GM04503 (cell line): ENCODE data around the gene P3H2.

Experiments used
- DNase-seq: peaks from one replicate; pipeline ENCODE4 v3.0.0-alpha.2; 2012; ENCODE audit warnings: low read depth

P3H2 gene

DNA sequence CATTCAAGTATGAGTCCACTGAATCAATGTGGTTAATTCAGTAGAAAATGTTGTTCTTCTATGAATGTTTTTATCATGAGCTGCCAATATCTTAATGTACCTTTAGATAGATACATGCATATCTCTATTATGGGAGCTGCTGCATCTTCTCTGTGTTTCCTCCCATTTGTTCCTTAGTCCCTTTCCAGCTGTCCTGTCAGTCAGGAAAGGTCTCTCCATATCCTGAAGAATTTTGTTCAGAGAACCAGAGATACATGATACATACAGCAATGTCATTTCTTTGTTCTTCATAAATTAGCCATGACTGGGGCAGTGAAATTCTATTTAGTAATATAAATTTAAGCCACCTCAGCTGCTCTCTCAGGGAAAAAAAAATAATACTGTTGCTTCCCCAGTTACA is 103.7 kb downstream of the P3H2 start:
- DNase-seq = no peak

DNA sequence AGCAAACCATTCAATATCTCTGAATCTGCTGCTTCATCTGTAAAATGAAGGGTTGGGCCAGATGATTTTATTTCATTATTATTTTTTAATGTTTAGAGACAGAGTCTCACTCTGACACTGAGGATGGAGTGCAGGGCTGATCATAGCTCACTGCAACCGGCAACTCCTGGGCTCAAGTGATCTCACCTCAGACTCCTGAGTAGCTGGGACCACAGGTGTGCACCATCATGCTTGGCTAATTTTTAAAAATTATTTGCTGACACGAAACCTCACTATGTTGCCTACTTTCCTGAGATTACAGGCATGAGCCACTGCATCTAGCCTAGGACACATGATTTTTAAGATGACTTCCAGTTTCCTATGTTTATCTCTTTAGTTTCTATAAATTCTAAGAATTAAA is 105.8 kb downstream of the P3H2 start:
- DNase-seq = no peak

DNA sequence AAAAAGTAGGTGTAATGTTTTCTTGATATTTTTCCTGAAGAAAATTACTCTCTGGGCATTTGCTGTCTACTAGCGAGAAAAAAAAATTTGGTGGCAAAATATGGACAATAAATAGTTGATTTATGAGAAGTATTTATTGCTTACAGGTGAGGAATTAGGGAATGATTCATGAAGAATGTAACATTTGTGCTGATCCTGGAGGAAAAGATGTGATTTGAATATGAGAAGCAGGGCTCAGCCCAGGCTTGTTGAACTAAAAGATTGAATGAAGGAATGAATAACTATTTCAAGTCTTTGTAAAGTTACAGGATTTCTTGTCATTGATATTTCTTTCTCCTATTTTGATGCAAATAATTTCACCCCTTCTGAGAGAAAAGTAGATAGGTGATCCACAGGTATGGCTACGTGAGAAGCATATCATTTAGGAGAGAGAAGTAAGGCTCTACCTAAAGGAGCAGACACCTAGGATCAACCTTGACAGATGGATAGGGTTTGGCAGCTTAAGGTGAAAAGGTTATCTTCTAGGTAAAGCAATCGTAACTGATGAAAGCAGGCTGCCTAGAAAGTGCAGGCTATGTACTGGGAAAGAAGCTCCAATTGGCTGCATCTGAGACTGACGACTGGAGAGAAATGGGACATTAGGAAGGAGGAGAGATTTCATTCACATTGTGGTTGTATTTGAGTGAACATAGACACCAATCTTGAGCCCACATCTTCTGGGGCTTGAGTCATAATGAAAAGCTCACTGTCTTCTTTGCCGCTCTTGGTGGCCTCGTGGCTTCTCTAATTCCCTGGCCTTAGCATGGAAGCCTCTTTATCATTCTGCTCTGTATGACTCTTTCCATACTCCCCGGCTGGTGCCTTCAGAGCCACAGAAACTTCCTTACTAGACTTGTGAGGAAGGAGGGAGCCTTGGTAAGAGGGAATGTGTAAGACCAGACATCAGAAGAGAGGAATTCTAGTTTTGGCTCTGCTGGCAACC is 106.5 kb downstream of the P3H2 start:
- DNase-seq = no peak

DNA sequence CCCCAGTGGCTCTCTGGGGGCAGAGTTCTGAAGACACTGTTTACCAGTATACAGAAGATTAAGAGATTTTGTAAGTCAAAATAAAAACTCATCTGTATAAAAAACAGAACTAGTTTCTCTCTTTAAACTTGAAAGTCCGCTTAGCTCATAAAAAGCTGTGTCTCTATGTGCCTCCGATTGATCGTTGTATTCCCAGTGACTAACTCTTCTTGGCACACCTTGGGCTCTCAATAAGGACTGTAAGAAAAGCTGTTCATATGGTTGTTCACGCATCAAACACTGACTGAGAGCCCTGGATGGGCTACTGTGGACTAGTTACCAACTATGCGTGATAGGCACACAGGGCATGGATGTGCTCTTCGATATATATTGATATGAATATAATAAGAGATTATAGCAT is 107.9 kb downstream of the P3H2 start:
- no peak for DNase-seq

DNA sequence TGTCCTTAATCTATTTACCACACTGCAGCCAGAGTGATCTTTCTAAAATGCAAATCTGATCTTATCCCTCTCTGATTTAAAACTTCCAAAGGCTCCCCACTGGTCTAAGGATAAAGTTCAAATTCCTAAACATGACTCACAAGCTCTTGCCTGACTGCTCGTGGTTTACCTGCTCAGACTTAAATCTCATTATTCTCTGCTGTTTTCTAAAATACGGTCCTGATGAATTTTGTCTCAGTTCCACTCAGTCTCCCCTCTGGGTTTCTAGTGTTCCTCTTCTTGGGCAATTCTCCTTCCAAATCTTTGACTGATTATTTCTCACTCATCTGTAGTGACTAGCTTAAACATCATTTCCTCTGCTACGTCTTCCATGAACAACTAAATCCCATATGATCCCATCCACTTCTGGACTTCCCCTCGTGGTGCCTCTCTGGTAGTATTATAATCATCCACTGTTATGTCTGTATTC is 108.3 kb downstream of the P3H2 start:
- no peak for DNase-seq

DNA sequence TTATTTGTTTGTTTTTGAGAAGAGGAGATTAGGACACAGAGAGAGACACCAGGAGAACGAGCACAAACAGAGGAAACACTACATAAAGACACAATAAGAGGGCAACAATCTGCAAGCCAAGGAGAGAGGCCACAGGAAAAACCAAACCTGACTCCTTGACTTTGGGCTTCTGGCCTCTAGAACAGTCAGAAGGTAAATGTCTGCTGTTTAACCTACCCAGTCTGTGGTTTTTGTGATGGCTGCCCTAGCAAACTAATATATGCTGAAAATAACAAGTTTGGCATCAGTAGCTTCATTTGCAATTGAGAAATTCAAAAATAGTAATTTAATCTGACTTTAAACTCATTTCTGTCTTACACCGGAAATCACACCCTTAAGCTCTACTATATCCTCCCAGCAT is 110.2 kb downstream of the P3H2 start:
- no peak for DNase-seq

DNA sequence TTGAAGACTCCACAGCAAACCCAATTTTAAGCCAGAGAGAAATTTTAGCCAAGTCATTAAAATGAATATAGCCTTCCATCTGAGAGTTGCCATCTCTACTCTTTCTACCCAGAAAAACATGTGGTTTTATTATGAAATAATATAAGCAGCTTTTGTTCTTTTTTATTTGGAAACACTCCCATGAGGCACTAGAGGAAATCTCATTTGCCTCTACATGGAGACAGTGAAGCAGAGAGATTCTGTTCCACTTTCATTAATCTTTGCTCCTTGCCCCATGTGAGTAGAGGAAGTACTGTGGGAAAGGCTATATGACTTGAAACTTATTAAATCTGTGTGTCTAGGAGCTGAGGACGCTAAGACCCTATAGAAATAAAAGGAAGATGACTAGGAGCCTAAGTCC is 111.1 kb downstream of the P3H2 start:
- no peak for DNase-seq

DNA sequence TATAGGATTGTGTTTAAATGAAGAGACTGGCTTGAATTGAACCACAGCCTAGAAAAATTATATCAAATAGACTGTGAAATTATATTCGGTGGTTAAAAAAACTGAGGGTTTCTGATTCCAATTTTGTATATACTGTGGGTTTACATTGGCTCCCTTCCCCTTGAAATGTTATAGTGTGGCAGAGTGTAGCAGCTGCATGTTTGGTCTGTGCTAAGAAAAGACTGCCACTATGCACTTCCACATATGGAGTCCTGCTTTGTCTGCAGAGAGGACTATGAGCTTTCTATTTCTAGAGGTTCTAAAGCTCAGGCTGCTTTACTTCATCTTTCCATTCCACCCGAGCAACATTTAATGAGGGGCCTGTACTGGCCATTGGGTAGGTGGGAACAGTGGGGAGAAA is 112.3 kb downstream of the P3H2 start:
- DNase-seq = no peak

DNA sequence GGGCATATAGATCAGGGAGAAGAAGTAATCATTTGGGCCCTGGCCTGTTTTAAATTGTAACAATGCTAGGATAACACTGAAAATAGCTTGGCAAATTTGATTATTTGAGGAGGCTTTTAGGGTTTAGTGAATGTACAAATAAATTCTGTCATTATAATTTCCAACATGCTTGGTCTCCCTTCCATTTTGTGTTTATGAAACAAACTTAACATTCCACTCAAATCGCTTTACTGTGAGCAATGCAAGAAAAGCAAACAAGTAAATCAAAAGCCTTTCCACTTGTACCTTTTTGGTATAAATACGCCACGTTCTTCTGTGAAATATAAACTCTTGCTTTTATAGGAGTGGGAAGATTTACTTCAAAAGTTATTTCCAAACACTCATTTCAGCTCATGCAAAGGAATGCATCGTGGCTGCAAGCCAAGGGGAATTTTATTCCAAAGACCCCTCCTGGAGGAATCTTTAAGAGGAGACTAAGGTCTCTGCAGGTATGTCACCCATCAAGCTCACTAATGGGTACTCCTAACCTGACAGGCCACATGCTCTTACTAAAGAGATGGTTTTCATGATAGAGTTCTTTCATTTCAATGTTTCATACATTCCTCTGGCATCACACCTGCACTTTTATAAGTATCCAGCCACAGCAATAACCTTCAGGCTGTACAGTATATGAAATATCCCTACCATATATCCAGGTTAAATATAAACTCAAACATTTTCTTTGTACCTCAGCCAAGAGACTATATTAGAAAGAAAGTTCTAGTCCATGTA is 115.2 kb downstream of the P3H2 start:
- DNase-seq = no peak

DNA sequence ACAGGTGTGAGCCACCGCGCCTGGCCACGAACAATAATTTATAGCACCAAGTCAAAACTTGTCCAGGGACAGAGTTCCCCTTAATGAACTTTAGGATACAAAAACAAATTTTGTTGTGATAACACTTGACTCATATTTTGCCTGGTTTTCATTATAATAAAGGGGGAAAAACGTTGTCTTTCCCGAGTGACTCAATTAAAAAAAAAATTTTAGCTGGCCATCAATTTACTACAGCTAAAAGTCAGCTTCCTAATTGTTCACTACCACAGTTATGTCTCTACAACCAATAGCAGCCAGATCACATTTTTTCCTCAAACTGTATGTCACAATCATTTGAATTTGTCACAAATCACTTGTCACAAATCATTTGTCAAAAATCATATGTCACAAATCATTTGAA is 116.0 kb downstream of the P3H2 start:
- DNase-seq = no peak

DNA sequence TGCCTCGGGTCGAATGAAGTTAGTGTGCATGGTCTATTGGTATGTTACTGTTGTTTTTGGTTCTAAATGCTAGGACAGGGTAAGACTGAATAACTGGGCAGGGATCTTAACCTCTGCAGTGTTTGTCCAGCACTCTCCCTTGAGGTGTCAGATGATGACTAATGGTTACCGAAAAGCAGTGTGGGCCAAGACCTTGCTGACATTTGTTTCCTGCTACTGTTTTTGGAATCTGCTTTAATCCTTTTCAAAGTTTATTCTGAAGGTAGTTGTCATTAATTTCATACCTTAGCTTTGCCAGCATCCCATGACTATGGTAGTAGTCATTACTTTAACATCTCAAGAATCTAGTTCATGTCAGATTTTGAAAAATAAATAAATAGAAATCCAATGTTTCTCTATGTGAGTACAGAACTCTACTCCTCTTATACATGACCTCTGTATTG is 117.0 kb downstream of the P3H2 start:
- DNase-seq = peak; percentile 61

DNA sequence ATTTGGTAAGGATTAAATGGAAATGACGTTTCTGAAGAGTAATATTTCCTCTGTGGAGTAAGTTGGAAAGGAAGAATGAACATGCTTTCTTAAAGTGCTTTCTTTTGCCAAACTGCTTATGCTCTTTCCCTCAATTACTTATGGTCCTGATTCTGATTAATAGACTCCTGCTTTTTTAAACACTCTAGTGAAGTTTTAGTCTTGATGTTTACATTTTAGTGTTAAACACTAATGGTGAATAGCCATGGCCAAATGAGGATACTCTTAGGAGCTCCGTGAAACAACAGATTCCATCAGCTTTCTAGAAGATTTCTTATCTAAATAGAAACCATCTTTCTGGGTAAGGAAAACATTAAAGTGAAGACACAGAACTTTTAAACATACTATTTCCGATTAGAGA is 117.6 kb downstream of the P3H2 start:
- no peak for DNase-seq

DNA sequence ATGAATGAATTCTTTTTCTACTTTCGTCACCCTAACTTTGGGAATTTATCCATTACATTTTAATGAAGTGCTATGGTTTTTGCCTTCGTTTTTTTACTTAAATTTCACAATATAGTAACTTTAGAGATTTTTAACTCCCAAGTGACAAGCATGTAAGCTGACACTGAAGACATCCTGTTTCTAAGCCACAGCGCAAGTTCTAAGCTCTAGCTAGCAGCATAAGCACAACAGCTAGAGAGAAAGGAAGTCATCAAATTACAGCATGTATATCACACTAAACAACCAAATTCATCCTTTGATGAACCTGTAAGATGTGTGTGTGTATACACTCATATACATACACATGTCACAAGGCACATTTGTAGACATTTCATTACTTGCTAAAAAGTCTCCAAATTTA is 119.3 kb downstream of the P3H2 start:
- no peak for DNase-seq

DNA sequence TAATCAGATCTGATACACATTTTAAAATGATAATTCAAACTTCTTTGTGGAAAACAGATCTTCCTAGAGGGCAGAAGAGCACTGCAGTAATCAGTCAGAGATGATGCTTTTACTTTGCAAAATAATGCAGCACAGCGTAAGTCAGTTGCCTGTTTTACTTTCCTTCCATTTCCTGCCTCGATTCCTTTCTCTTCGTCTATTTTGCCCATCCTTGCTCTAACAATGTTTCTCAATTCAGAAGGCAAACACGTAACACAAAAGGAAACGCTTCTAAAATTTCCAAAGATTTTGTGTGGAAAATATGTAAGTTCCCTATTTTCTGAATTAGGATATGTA is 119.9 kb downstream of the P3H2 start:
- DNase-seq = no peak

DNA sequence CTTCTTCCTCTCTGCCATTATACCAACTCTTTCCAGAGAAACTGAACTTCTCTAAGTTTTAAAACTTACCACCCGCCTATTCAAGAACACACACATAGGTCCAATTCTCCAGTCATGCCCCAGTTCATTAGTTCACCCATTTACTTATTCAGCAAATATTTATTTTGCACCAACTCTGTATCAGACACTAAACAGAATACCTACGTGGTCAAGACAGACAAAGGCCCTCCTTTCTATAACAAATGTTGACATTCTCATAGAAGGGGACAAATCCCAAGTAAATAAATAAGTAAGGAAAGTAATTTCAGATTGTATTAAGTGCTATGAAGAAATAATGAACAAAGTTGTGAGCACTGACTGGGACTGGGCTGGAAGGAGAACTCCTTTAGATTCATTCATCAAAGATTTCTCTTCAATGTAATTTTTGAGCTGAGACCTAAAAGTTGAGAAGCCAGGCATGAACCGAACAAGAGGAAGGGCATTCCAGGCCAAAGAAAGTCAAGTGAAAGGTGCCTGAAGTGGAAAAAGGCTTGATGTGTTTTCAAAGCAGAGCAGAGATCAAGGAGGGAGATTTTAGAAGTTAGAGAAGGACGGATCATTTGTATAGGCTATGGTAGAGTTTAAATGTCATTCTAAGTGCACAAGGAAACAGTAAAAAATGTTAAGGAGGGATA is 120.4 kb downstream of the P3H2 start:
- DNase-seq = no peak

DNA sequence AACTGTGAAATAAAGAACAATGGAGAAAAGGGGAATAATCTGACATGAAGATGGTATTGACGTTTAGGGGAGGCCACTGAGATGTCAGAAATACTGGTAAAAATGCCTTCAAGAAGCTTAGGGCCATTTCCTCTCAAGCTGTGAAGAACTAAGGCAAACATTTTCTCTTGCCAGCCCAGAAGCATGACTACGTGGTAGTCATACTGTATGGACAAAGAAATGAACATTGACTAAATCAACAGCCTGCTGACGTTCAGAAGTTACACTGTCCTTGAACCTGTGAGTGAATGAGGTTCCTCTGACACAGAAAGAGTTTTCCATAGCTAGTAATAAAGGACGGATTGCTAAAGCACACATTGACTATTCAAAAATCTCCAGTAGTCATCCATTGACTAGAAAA is 121.0 kb downstream of the P3H2 start:
- DNase-seq = no peak

DNA sequence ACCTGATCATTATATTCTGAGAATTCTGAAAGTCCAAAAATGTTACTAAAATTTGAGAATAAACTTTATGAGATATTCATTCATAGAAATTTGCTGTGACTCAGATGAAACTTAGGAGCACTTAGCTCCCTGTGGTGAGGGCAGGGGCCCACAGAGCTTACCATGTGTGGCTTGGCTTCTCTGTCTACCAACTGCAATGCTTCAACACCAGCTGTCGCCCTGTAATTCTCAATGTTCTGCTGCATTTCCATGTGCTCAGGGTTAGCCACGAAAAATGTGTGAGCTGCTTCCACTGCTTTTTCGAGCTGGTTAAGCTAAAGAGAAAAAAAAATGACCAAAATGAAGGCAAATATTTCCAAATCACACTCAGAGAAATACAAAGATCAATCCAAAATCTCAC is 125.6 kb downstream of the P3H2 start:
- DNase-seq = no peak

DNA sequence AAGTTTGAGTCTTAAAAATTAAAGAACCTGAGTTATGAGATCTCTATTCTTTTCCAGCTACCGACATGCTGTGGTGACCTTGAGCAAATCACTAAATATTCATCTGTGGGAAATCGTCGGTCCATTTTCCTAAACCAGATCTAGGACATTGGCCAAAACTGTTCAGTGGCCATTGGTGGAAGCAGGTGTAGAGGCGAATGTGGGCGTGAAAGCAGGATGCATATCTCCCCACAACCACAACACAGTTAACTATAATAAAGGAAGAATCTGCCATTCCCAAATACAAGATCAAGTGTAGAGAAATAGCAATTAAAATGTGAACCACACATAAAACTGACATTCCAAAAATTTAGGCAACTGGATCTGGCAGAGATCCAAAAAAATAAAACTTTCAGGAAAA is 129.9 kb downstream of the P3H2 start:
- DNase-seq = no peak

DNA sequence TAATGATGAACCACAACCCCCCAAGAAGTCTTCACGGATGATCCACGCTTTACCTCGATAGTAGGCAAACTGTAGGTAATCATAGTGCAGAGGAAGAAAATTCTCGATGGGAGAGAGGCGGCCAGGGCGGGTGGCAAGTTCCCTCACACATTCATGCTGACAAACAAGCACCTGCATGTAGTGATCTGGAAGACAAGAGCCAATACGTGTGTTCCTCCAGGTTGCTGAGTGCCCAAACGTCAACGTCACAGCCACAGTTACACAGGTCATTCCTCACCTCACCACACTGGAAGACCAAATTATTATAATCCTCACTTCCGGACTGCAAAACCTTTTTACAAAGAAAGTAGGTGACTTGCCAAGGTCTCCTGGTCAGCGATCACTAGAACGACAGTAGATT is 131.8 kb downstream of the P3H2 start:
- no peak for DNase-seq

DNA sequence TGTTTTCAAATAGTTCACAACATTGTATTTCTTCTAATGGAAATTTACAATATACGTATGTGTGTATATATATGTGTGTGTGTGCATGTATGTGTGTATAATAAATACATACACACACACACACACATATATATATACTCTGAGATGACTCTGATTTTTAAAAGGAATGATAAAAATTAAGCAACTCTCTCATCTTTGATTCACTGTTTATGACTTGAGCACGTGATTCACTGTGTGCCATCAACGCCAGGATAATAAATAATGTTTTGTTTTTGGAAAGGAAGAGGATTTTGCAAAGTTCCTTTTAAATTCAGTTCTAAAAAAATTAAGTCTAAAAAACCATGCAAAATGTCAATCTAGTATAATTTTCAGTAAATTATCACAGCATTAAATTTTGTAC is 132.4 kb downstream of the P3H2 start:
- no peak for DNase-seq

DNA sequence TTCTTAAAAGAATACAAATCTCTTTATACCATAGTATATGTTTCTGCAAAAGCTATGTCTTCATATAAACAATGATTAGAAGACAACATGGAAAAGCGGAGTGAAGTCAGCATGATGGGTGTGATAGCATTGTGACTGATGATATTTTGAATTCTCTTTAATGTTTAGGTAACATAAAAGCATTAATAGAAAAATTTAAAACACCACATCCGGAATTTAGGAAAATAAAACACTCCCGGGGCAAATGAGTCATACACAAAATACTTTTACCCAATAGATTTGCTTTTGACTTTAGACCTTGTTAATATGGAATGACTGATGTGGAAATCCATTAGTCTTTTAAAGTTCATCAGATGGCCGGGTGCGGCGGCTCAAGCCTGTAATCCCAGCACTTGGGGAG is 134.7 kb downstream of the P3H2 start:
- DNase-seq = no peak

DNA sequence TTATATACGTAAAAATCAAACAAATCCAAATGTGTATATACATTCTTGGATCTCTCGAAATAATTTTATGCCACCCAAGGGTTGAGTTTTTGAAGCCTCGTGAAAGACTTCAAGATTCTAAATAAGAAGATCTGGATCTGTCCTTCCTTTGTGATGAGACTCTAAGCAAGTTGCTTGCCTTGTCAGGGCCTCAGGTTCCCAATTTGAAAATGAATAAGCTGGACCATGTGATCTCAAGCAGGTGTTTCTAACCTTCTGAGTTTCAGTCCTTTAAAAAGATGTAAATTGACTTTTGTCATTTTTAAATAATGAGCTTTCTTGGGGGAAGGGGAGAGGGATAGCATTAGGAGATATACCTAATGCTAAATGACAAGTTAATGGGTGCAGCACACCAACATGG is 137.1 kb downstream of the P3H2 start:
- DNase-seq = no peak
